HepG2 (cell line): ENCODE data around the gene CD2AP.

ENCODE experiments used
- EEA1 ChIP-seq: sonication (generic); formaldehyde crosslinking; IDR thresholded peaks from 2 replicates; pipeline ENCODE4 v1.5.1; 2020; ENCODE audit warnings: mild to moderate bottlenecking, missing genetic modification reagents, borderline replicate concordance
- EZH2 ChIP-seq: conservative IDR thresholded peaks from 2 replicates; pipeline ENCODE4 v1.6.1; 2012; ENCODE audit warnings: mild to moderate bottlenecking, low read depth, low read length, moderate library complexity
- POLR2A ChIP-seq, 2 experiments: IDR thresholded peaks; 2 replicates each; pipeline ENCODE4 v1.6.1; 2011; ENCODE audit warnings: low read depth in 2 of 2, low read length in 2 of 2, mild to moderate bottlenecking in 1 of 2, moderate library complexity in 1 of 2; ENCODE audit not compliant: insufficient read depth in 1 of 2
- RFX5 ChIP-seq: IDR thresholded peaks from 2 replicates; pipeline ENCODE4 v1.6.1; 2011; ENCODE audit warnings: low read depth, low read length, improper control_type of control experiment
- SOX5 ChIP-seq: IDR thresholded peaks from 2 replicates; pipeline ENCODE4 v1.6.1; 2016; ENCODE audit warnings: borderline replicate concordance
- TFAP4 ChIP-seq: sonication (generic); IDR thresholded peaks from 2 replicates; pipeline ENCODE4 v1.6.1; 2016; ENCODE audit warnings: low read depth, borderline replicate concordance
- YEATS4 ChIP-seq: sonication (generic); formaldehyde crosslinking; IDR thresholded peaks from 2 replicates; pipeline ENCODE4 v1.4.0; 2020; ENCODE audit warnings: missing genetic modification reagents, borderline replicate concordance
- ZNF138 ChIP-seq: sonication (generic); formaldehyde crosslinking; IDR thresholded peaks from 2 replicates; pipeline ENCODE4 v1.5.0; 2020; ENCODE audit warnings: mild to moderate bottlenecking, low read depth, missing genetic modification reagents
- ZNF510 ChIP-seq: sonication (generic); formaldehyde crosslinking; IDR thresholded peaks from 2 replicates; pipeline ENCODE4 v1.4.0; 2020; ENCODE audit warnings: low read depth, mild to moderate bottlenecking, missing genetic modification reagents

DNA sequence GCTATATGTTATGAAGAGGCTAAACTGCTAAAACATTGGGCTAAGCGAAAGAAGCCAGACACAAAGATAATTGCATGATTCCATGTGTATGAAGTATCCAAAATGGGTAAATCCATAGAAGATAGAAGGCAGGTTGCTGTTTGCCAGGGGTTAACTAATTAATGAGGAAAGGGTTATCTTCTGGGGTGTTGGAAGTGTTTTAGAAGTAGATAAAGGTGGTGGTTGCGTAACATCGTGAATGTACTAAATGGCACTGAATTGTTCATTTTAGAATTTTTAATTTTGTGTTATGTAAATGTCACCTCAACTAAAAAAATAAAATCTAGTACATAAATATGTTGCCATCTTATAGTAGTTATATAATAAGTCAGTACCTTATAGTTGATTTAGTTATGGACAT, 116.4 kb downstream of the CD2AP start:
- TF ChIP-seq ZNF138 (CRISPR knock-in tag) = no peak
- no peak for TF ChIP-seq RFX5
- TF ChIP-seq SOX5 (CRISPR knock-in tag) = no peak
- no peak for TF ChIP-seq EZH2
- no peak for TF ChIP-seq EEA1 (CRISPR knock-in tag)
- no peak for TF ChIP-seq POLR2A (IDR thresholded peaks at IDR 0.05; ENCODE audit: insufficient read depth in 1 of 2, low read depth in 2 of 2, low read length in 2 of 2)
- TF ChIP-seq ZNF510 = no peak
- TF ChIP-seq TFAP4 = no peak
- TF ChIP-seq YEATS4 (CRISPR knock-in tag) = no peak
